Activated T-cell treated with anti-CD3 and anti-CD28 coated beads, Interleukin-2, amount 50 U/mL, for 4 hours (primary cell): ENCODE data around the gene HEATR3. TPM values are rescaled to one million over a fixed set of nuclear protein-coding genes. Genes with fewer than 3 reads are reported as not detected.
"Not testable (repeated sequence)": the region's sequence is repeated elsewhere in the genome, so short reads cannot be mapped to it uniquely, and the experiment has no call there.

Source experiments
- ATAC-seq, 2 donors: fragments of 200-7000 bp; cut with Tn5 transposase; one replicate each; pipeline ENCODE4 v1.10.0; 2021
- DNase-seq: peaks from one replicate; pipeline ENCODE4 v3.0.0-alpha.2; 2020
- H3K27me3 Mint-ChIP-seq: one replicate; pipeline ENCODE4 v1.8.0; 2021; ENCODE audit warnings: low read depth, mixed read lengths
- H3K36me3 Mint-ChIP-seq: one replicate; pipeline ENCODE4 v1.8.0; 2022; ENCODE audit warnings: mixed read lengths; ENCODE audit not compliant: insufficient read depth
- H3K4me1 Mint-ChIP-seq: one replicate; pipeline ENCODE4 v1.8.0; 2021; ENCODE audit warnings: low read depth, mixed read lengths
- H3K4me3 Mint-ChIP-seq: one replicate; pipeline ENCODE4 v1.8.0; 2021; ENCODE audit warnings: mild to moderate bottlenecking, moderate library complexity, mixed read lengths
- H3K9me3 Mint-ChIP-seq: one replicate; pipeline ENCODE4 v1.8.0; 2021; ENCODE audit warnings: mixed read lengths
- total RNA-seq, 3 donors: library from RNA; stranded (reverse); gene quantifications; one replicate each; pipeline ENCODE4 v1.2.1, GENCODE V29; 2021

HEATR3 gene
- total RNA-seq, 3 donors from 2014 or later = 20.9 to 25.0 (median 24.5) TPM

- Mint-ChIP-seq H3K4me1 (peaks cover 3% of the 10 kb centered on the region), H3K4me3 (no peak overlapping the region), H3K36me3 (peaks cover 28% of the 10 kb centered on the region), H3K27me3 (no peaks in the 10 kb centered on the region), H3K9me3 (no peaks in the 10 kb centered on the region)
- ATAC-seq = peak; percentile 91 to 96
- no peak for DNase-seq
Observed at GRCh38 chr16:50102051-50102746, 36.4 kb downstream of the HEATR3 start.

GRCh38 chr16:50103764-50104163 is 38.0 kb downstream of the HEATR3 start:
- Mint-ChIP-seq H3K27me3 (no peaks in the 10 kb centered on the region), H3K9me3 (no peaks in the 10 kb centered on the region), H3K4me3 (no peak overlapping the region), H3K4me1 (peaks cover 3% of the 10 kb centered on the region), H3K36me3 (peaks cover 29% of the 10 kb centered on the region)
- ATAC-seq = no peak
- no peak for DNase-seq

- DNase-seq = no peak
- H3K9me3 Mint-ChIP-seq = no peaks in the 10 kb centered on the region
- no peak overlapping the region for H3K4me3 Mint-ChIP-seq
- H3K4me1 Mint-ChIP-seq = no peaks in the 10 kb centered on the region
- H3K27me3 Mint-ChIP-seq = no peaks in the 10 kb centered on the region
- ATAC-seq = no peak
- no peaks in the 10 kb centered on the region for H3K36me3 Mint-ChIP-seq
Observed at GRCh38 chr16:50114357-50115129, 48.8 kb downstream of the HEATR3 start.

DNA sequence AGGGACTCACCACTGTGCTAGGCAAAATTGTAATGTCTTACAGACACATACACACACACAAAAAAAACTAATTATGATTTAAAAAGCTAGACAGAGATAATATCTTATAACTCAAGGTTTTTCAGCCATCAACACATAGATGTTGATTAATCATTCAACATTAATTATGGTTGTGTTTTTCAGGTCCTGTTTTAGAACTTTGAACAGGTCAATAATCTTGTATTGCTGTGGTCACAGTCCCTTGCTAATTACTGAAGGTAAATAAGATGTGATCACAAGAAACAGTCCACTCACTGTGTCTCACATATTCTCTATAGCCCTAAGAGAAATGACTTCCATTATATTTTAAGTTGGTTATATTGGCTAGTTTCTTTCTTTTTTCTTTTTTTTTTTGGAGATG is 54.9 kb downstream of the HEATR3 start:
- no peak for ATAC-seq
- no peak overlapping the region for H3K4me3 Mint-ChIP-seq
- no peak for DNase-seq
- H3K36me3 Mint-ChIP-seq = no peaks in the 10 kb centered on the region
- peaks cover 4% of the 10 kb centered on the region for H3K9me3 Mint-ChIP-seq
- H3K27me3 Mint-ChIP-seq = no peaks in the 10 kb centered on the region
- H3K4me1 Mint-ChIP-seq = peaks cover 12% of the 10 kb centered on the region

GRCh38 chr16:50121278-50121677 is 55.5 kb downstream of the HEATR3 start:
- peak; percentile 30 to 44 for ATAC-seq
- no peaks in the 10 kb centered on the region for H3K27me3 Mint-ChIP-seq
- no peak overlapping the region for H3K4me3 Mint-ChIP-seq
- H3K36me3 Mint-ChIP-seq = no peaks in the 10 kb centered on the region
- peaks cover 4% of the 10 kb centered on the region for H3K9me3 Mint-ChIP-seq
- H3K4me1 Mint-ChIP-seq = peaks cover 12% of the 10 kb centered on the region
- DNase-seq = no peak

- ATAC-seq (peak; percentile 59 to 71), DNase-seq (no peak)
- no peaks in the 10 kb centered on the region for H3K36me3 Mint-ChIP-seq
- H3K27me3 Mint-ChIP-seq = no peaks in the 10 kb centered on the region
- H3K9me3 Mint-ChIP-seq = peaks cover 4% of the 10 kb centered on the region
- no peak overlapping the region for H3K4me3 Mint-ChIP-seq
- H3K4me1 Mint-ChIP-seq = peaks cover 12% of the 10 kb centered on the region
Observed at GRCh38 chr16:50121721-50122445, 56.1 kb downstream of the HEATR3 start.

- ATAC-seq = no peak
- Mint-ChIP-seq H3K27me3 (no peaks in the 10 kb centered on the region), H3K36me3 (no peaks in the 10 kb centered on the region), H3K9me3 (peaks cover 4% of the 10 kb centered on the region), H3K4me3 (no peak overlapping the region), H3K4me1 (peaks cover 12% of the 10 kb centered on the region)
- DNase-seq = no peak
Observed at GRCh38 chr16:50123417-50123816, 57.6 kb downstream of the HEATR3 start.

DNA sequence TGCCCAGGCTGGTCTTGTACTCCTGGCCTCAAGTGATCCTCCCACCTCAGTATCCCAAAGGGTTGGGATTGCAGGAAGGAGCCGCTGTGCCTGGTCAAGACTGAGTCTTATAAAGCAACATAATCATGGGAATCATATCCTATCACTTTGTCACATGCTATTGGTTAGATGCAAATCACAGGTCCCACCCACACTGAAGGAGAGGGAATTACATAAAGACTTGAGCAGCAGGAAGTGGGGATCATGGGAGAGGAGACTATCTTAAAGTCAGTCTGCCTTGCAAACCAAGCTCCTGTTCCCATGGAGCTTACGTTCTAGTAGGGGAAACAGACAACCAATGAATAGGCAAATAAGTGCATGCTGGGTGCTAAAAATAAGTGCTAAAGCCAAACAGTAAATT is 59.0 kb downstream of the HEATR3 start:
- no peak for ATAC-seq
- no peaks in the 10 kb centered on the region for H3K27me3 Mint-ChIP-seq
- H3K9me3 Mint-ChIP-seq = peaks cover 4% of the 10 kb centered on the region
- H3K4me3 Mint-ChIP-seq = no peak overlapping the region
- no peak for DNase-seq
- no peaks in the 10 kb centered on the region for H3K36me3 Mint-ChIP-seq
- H3K4me1 Mint-ChIP-seq = peaks cover 12% of the 10 kb centered on the region

DNA sequence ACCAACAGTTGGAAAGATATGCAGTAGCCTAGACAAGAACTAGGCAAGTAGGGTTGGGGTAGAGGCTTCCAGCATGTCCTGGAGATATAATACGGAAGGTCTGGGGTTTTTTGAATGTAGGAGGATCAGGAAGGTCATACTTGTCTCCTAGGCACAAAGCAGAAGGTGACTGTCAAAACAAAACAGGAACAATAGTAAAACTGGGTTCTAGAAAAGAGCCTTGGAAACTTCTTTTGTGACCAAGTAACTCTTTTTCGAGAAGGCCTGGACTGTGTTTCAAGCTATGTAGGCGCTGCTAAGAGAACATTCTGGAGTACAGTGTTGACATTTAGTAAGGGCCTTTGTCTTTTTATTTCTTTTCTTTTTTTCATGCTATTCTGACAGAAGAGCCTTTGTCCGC is 60.4 kb downstream of the HEATR3 start:
- H3K36me3 Mint-ChIP-seq = no peaks in the 10 kb centered on the region
- peaks cover 4% of the 10 kb centered on the region for H3K9me3 Mint-ChIP-seq
- no peaks in the 10 kb centered on the region for H3K27me3 Mint-ChIP-seq
- no peak for DNase-seq
- no peak for ATAC-seq
- H3K4me1 Mint-ChIP-seq = peaks cover 11% of the 10 kb centered on the region
- H3K4me3 Mint-ChIP-seq = no peak overlapping the region

DNA sequence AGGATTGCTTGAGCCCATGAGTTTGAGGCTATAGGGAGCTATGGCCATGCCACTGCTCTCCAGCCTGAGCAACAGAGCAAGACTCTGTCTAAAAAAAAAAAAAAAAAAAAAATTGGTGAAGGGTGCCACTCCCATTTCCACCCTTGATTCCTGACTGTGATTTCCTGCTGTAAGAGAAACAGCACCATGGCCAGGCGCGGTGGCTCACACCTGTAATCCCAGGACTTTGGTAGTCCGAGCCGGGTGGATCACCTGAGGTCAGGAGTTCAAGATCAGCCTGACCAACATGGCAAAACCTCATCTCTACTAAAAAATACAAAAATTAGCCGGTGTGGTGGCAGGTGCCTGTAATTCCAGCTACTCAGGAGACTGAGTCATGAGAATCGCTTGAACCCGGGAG is 66.8 kb downstream of the HEATR3 start:
- H3K27me3 Mint-ChIP-seq, H3K4me1 Mint-ChIP-seq, H3K4me3 Mint-ChIP-seq, H3K9me3 Mint-ChIP-seq, ATAC-seq, DNase-seq, H3K36me3 Mint-ChIP-seq: not testable (repeated sequence)

GRCh38 chr16:50133214-50133613 is 67.4 kb downstream of the HEATR3 start:
- H3K9me3 Mint-ChIP-seq = no peaks in the 10 kb centered on the region
- ATAC-seq = no peak
- H3K36me3 Mint-ChIP-seq = no peaks in the 10 kb centered on the region
- no peaks in the 10 kb centered on the region for H3K4me1 Mint-ChIP-seq
- peaks cover 2% of the 10 kb centered on the region for H3K27me3 Mint-ChIP-seq
- no peak overlapping the region for H3K4me3 Mint-ChIP-seq
- DNase-seq = no peak

GRCh38 chr16:50136399-50136798 is 70.6 kb downstream of the HEATR3 start:
- H3K4me1 Mint-ChIP-seq = no peaks in the 10 kb centered on the region
- DNase-seq (no peak), ATAC-seq (no peak)
- peaks cover 2% of the 10 kb centered on the region for H3K27me3 Mint-ChIP-seq
- H3K4me3 Mint-ChIP-seq = no peak overlapping the region
- H3K9me3 Mint-ChIP-seq = no peaks in the 10 kb centered on the region
- no peaks in the 10 kb centered on the region for H3K36me3 Mint-ChIP-seq

- no peaks in the 10 kb centered on the region for H3K27me3 Mint-ChIP-seq
- H3K36me3 Mint-ChIP-seq = no peaks in the 10 kb centered on the region
- no peaks in the 10 kb centered on the region for H3K9me3 Mint-ChIP-seq
- DNase-seq = no peak
- H3K4me1 Mint-ChIP-seq = no peaks in the 10 kb centered on the region
- no peak for ATAC-seq
- H3K4me3 Mint-ChIP-seq = no peak overlapping the region
Observed at GRCh38 chr16:50137268-50137667, 71.5 kb downstream of the HEATR3 start.

DNA sequence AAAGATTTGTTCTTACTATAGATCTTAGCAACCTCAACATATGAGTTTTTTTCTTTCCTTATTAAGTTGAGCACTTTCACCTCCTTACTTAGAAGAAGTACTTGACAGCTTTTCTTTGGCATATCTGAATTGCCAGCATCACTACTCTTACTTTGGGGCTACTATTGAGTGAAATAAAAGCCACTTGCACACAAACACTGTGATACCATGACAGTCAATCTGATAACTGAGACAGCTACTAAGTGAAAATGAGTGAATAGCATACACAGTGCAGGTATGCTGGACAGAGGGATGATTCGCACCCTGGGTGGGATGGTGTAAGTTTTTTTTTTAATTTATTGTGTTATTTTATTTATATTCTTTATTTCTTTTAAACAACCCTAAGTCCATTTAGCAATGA is 73.8 kb downstream of the HEATR3 start:
- no peak for DNase-seq
- Mint-ChIP-seq H3K4me1 (no peaks in the 10 kb centered on the region), H3K4me3 (no peak overlapping the region), H3K27me3 (no peaks in the 10 kb centered on the region), H3K36me3 (no peaks in the 10 kb centered on the region), H3K9me3 (no peaks in the 10 kb centered on the region)
- peak; percentile 18 to 28 for ATAC-seq
